K562 (cell line): ENCODE data around the gene CXCL12. TPM values are rescaled to one million over a fixed set of nuclear protein-coding genes. Genes with fewer than 3 reads are reported as not detected.

Experiments
- ATAC-seq: fragments of 200-7000 bp; cut with Tn5 transposase; 3 replicates; pipeline ENCODE4 v1.9.1; 2020; ENCODE audit warnings: moderate library complexity
- BruUV-seq: library from RNA; stranded (reverse); fragments of 400-500 nt; replicated peaks from 2 replicates; lab custom pipeline; 2021; lab: Mats Ljungman, UMichigan
- CTCF ChIA-PET: fragments of 300-600 bp; formaldehyde crosslinking; extraction: SDS; loops from one replicate; lab custom pipeline; 2021; ENCODE audit warnings: low intra/inter-chr PET ratio; lab: Yijun Ruan, JAX
- POLR2A ChIA-PET: fragments of 300-600, 350-650 bp; sonication (Branson Sonifier 250); formaldehyde crosslinking; extraction: SDS; loops from one replicate; lab custom pipeline; 2021; ENCODE audit warnings: antibody characterized with exemption, inconsistent platforms; lab: Yijun Ruan, JAX
- DNase-seq, 4 experiments: peaks; one replicate each; pipeline versions ENCODE4 v3.0.0 to v3.0.0-alpha.2; 2011 to 2018; ENCODE audit warnings: low spot score in 3 of 4, mixed read lengths in 3 of 4; ENCODE audit errors: extremely low read depth in 1 of 4
- FAIRE-seq: peaks from 2 replicates; lab custom pipeline; 2011; peaks lifted over from hg19 to GRCh38; lab: Jason Lieb, UNC
- H2AFZ ChIP-seq: 2 replicates; pipeline ENCODE4 v1.6.0; 2011; ENCODE audit warnings: low read depth, low read length, control low read depth, inconsistent platforms
- H3K27ac ChIP-seq: fragments of 200-600 bp; 3 replicates; pipeline ENCODE4 v1.8.0; 2011; ENCODE audit warnings: low read depth, mild to moderate bottlenecking, control low read depth, inconsistent platforms, low read length, moderate library complexity, mixed read lengths; ENCODE audit errors: extremely low read depth
- H3K27me3 ChIP-seq, 2 experiments: fragments of 300-600 bp in 1 of 2; 2 replicates in 1 of 2; 3 replicates in 1 of 2; pipeline versions ENCODE4 v1.6.0 to v1.8.0; 2011; ENCODE audit warnings: inconsistent platforms in 2 of 2, low read length in 2 of 2, mild to moderate bottlenecking in 1 of 2, mixed read lengths in 1 of 2, moderate library complexity in 1 of 2; ENCODE audit not compliant: control insufficient read depth in 2 of 2, insufficient read depth in 2 of 2
- H3K36me3 ChIP-seq: fragments of 300-600 bp; 3 replicates; pipeline ENCODE4 v1.8.0; 2011; ENCODE audit warnings: mild to moderate bottlenecking, low read length, inconsistent platforms; ENCODE audit not compliant: control insufficient read depth, insufficient read depth
- H3K4me1 ChIP-seq, 2 experiments: fragments of 200-600 bp in 1 of 2; replicated peaks in 1 of 2; 2 replicates in 1 of 2; 3 replicates in 1 of 2; pipeline versions ENCODE4 v1.5.1 to v1.8.0; 2011; ENCODE audit warnings: inconsistent platforms in 2 of 2, low read length in 2 of 2, mild to moderate bottlenecking in 1 of 2, mixed read lengths in 1 of 2, moderate library complexity in 1 of 2; ENCODE audit not compliant: control insufficient read depth in 2 of 2, insufficient read depth in 2 of 2
- H3K4me2 ChIP-seq: 2 replicates; pipeline ENCODE4 v1.6.1; 2011; ENCODE audit warnings: low read length, control low read depth, inconsistent platforms, mixed read lengths; ENCODE audit not compliant: insufficient read depth
- H3K4me3 ChIP-seq: fragments of 200-600 bp; sonication (generic), shearing (Covaris generic); 2 replicates; pipeline ENCODE4 v1.5.1; 2016; ENCODE audit warnings: control low read depth, inconsistent platforms
- H3K79me2 ChIP-seq: fragments of 200-600 bp; 3 replicates; pipeline ENCODE4 v1.8.0; 2011; ENCODE audit warnings: low read length, inconsistent platforms; ENCODE audit not compliant: control insufficient read depth, insufficient read depth
- H3K9ac ChIP-seq, 2 experiments: 2 replicates each; pipeline versions ENCODE4 v1.6.0 to v1.6.1; 2011; ENCODE audit warnings: low read depth in 2 of 2, low read length in 2 of 2, control low read depth in 1 of 2, inconsistent platforms in 1 of 2, mild to moderate bottlenecking in 1 of 2, mixed read lengths in 1 of 2; ENCODE audit not compliant: insufficient read depth in 1 of 2
- H3K9me1 ChIP-seq: one replicate; pipeline ENCODE4 v1.6.0; 2011; ENCODE audit warnings: inconsistent platforms, mild to moderate bottlenecking, low read length, moderate library complexity; ENCODE audit not compliant: control insufficient read depth, insufficient read depth
- H3K9me3 ChIP-seq: replicated peaks from 2 replicates; pipeline ENCODE4 v1.5.1; 2011; ENCODE audit warnings: low read depth, low read length, inconsistent platforms; ENCODE audit not compliant: control insufficient read depth, insufficient read depth
- H4K20me1 ChIP-seq: replicated peaks from 2 replicates; pipeline ENCODE4 v1.6.1; 2011; ENCODE audit warnings: low read length, inconsistent platforms, mixed read lengths; ENCODE audit not compliant: control insufficient read depth, insufficient read depth
- DDX20 ChIP-seq: fragments of 450-650 bp; IDR thresholded peaks from 2 replicates; pipeline ENCODE4 v1.6.1; 2016; ENCODE audit warnings: missing genetic modification characterization, low read depth, mild to moderate bottlenecking, missing compliant biosample characterization, moderate library complexity
- ELF4 ChIP-seq: fragments of 450-650 bp; formaldehyde crosslinking; IDR thresholded peaks from 2 replicates; pipeline ENCODE4 v1.4.0; 2022; ENCODE audit warnings: missing genetic modification characterization
- KDM1A ChIP-seq, 2 experiments: fragments of 450-650 bp; IDR thresholded peaks; 2 replicates each; pipeline ENCODE4 v1.6.1; 2016; ENCODE audit warnings: mild to moderate bottlenecking in 2 of 2
- KHSRP ChIP-seq: fragments of 450-650 bp; IDR thresholded peaks from 2 replicates; pipeline ENCODE4 v1.6.1; 2017
- LARP7 ChIP-seq: fragments of 450-650 bp; IDR thresholded peaks from 2 replicates; pipeline ENCODE4 v1.6.1; 2016
- NEUROD1 ChIP-seq: fragments of 150-350 bp; IDR thresholded peaks from 2 replicates; pipeline ENCODE4 v1.6.1; 2014; ENCODE audit warnings: borderline replicate concordance, low read length, low read depth; ENCODE audit not compliant: partially characterized antibody
- SRF ChIP-seq, 2 experiments: fragments of 250-450, 450-650 bp in 1 of 2; sonication (Bioruptor Pico) in 1 of 2; sonication (generic) in 1 of 2; formaldehyde crosslinking; IDR thresholded peaks; 2 replicates each; pipeline versions ENCODE4 v1.5.0 to v1.5.1; 2020 to 2022; ENCODE audit warnings: mild to moderate bottlenecking in 1 of 2, missing genetic modification reagents in 1 of 2
- ZFP1 ChIP-seq: fragments of 450-650 bp; formaldehyde crosslinking; IDR thresholded peaks from 2 replicates; pipeline ENCODE4 v1.4.0; 2020; ENCODE audit warnings: mild to moderate bottlenecking, mixed read lengths
- ZNF507 ChIP-seq: conservative IDR thresholded peaks from 2 replicates; pipeline ENCODE4 v1.6.1; 2017; ENCODE audit warnings: missing genetic modification characterization, missing compliant biosample characterization
- ZNF592 ChIP-seq: fragments of 450-650 bp; IDR thresholded peaks from 2 replicates; pipeline ENCODE4 v1.6.1; 2017; ENCODE audit warnings: antibody characterized with exemption, mild to moderate bottlenecking
- WGBS: fragments of 100-300 bp; shearing (Covaris generic); methylation state at CpG from one replicate; pipeline ENCODE4 v1.1.6; 2016; ENCODE audit warnings: low coverage, mixed read lengths; ENCODE audit not compliant: insufficient coverage; ENCODE audit errors: missing lambda C conversion rate; 5-methylcytosine and 5-hydroxymethylcytosine counted together
- in situ Hi-C: fragments of 300-500 bp; cut with MboI; formaldehyde crosslinking; loops from 4 replicates; pipeline ENCODE4 v1.15.0; 2018; ENCODE audit warnings: inconsistent platforms, mixed read lengths
- intact Hi-C: fragments of 100-400 bp; cut with micrococcal nuclease; formaldehyde crosslinking; loops from 2 replicates; pipeline ENCODE4 v1.14.2; 2022
- polyA plus RNA-seq, 8 experiments: library from polyadenylated mRNA; depleted of rRNA in 4 of 8; stranded (reverse) in 5 of 8; unstranded in 3 of 8; fragments of >200 nt; fragmentation: Nextera tagmentation in 2 of 8; fragmentation: Illumina TruSeq in 1 of 8; extraction: Ambion mirVana in 2 of 8; extraction: Trizol in 1 of 8; gene quantifications; 2 replicates each; pipeline versions ENCODE4 v1.2.1 to v1.2.3, GENCODE V29; 2011 to 2014; ENCODE audit warnings: inconsistent platforms in 1 of 8, missing spikeins in 1 of 8
- total RNA-seq, 7 experiments: library from RNA; depleted of rRNA in 6 of 7; stranded (reverse); fragments of >200 nt in 6 of 7; fragmentation: Illumina TruSeq in 2 of 7; extraction: Trizol in 2 of 7; gene quantifications; 2 replicates each; pipeline versions ENCODE4 v1.2.1 to v1.2.3, GENCODE V29; 2011 to 2021; ENCODE audit warnings: low replicate concordance in 1 of 7

Gene CXCL12
- total and polyA plus RNA-seq, 9 of the 15 experiments (the other 6 are each of a cell fraction or from before 2014, with no cell fraction given): 0.18 TPM; not detected in 8

- POLR2A ChIA-PET: interaction anchor here (0.8 kb wide), 1 partner anchor 10 kb away, joined by 3 read pairs; no protein-coding TSS in a partner anchor
- no peak for ATAC-seq
- DNase-seq: no peak
- Histone ChIP-seq H3K9me1 (no peaks in the 10 kb centered on the region), H3K4me2 (no peak overlapping the region), H3K27me3 (peaks cover 4 to 46% of the 10 kb centered on the region in 2 experiments; a peak in 3 of 5 replicates), H3K9ac (no peak overlapping the region), H3K9me3 (no peaks in the 10 kb centered on the region), H3K4me1 (no peaks in the 10 kb centered on the region), H3K36me3 (no peaks in the 10 kb centered on the region), H3K79me2 (no peaks in the 10 kb centered on the region), H3K4me3 (no peak overlapping the region), H4K20me1 (no peaks in the 10 kb centered on the region), H2AFZ (no peak overlapping the region), H3K27ac (no peak overlapping the region)
- BruUV-seq: no TSS peak
- intact Hi-C loops (no loop called here), in situ Hi-C loops (no loop called here)
- FAIRE-seq: no peak
- CTCF ChIA-PET: no interaction called here
- TF ChIP-seq KDM1A (IDR thresholded peaks at IDR 0.05) (no peak), DDX20 (tag) (no peak), ZFP1 (no peak), SRF (CRISPR knock-in tag; IDR thresholded peaks at IDR 0.05) (no peak), NEUROD1 (no peak), ELF4 (CRISPR knock-in tag) (no peak), KHSRP (no peak), LARP7 (no peak), ZNF592 (no peak), ZNF507 (no peak)
- WGBS: 9% methylated on average over 4 of the region's 4 CpGs
Measured at GRCh38 chr10:44353128-44353390, 31.8 kb downstream of the CXCL12 start.
